IMR-90 (cell line): ENCODE results near the gene ATXN1. TPM values are rescaled to one million over a fixed set of nuclear protein-coding genes. Genes with fewer than 3 reads are reported as not detected.
A peak's percentile ranks its signal among the peaks of the same experiment; 100 is the strongest.

Experiments
- ATAC-seq: fragments of 200-7000 bp; cut with Tn5 transposase; 2 replicates; pipeline ENCODE4 v1.9.1; 2020; ENCODE audit warnings: low read depth, mild to moderate bottlenecking, moderate library complexity
- BruUV-seq: library from RNA; stranded (reverse); fragments of 400-500 nt; replicated peaks from 2 replicates; lab custom pipeline; 2021; lab: Mats Ljungman, UMichigan
- CTCF ChIA-PET: fragments of 300-600 bp; formaldehyde crosslinking; extraction: SDS; loops from one replicate; lab custom pipeline; 2021; ENCODE audit warnings: antibody characterized with exemption; lab: Yijun Ruan, JAX
- POLR2A ChIA-PET: fragments of 300-600 bp; sonication (Branson Sonifier 250); formaldehyde crosslinking; loops from one replicate; lab custom pipeline; 2022; ENCODE audit warnings: antibody characterized with exemption; ENCODE audit not compliant: unreplicated experiment; lab: Charles Lee
- DNase-seq: peaks from one replicate; pipeline ENCODE4 v3.0.0; 2013
- H2AFZ ChIP-seq: replicated peaks from 2 replicates; pipeline ENCODE3; 2013; ENCODE audit warnings: low read length, mild to moderate bottlenecking; ENCODE audit not compliant: poor library complexity
- H2AK5ac ChIP-seq: 2 replicates; pipeline ENCODE4 v1.6.1; 2013; ENCODE audit warnings: low read depth, low read length, inconsistent platforms
- H2AK9ac ChIP-seq: replicated peaks from 2 replicates; pipeline ENCODE3; 2013; ENCODE audit warnings: mild to moderate bottlenecking, low read depth, low read length, moderate library complexity; ENCODE audit not compliant: poor library complexity
- H2BK120ac ChIP-seq: 2 replicates; pipeline ENCODE4 v1.6.1; 2013; ENCODE audit warnings: low read depth, low read length, inconsistent platforms
- H2BK15ac ChIP-seq: 3 replicates; pipeline ENCODE4 v1.6.1; 2013; ENCODE audit warnings: low read depth, low read length, inconsistent platforms
- H2BK20ac ChIP-seq: 2 replicates; pipeline ENCODE4 v1.6.1; 2013; ENCODE audit warnings: low read depth, mild to moderate bottlenecking, inconsistent platforms, low read length, moderate library complexity
- H2BK5ac ChIP-seq: 2 replicates; pipeline ENCODE4 v1.6.1; 2013; ENCODE audit warnings: mild to moderate bottlenecking, low read depth, low read length, inconsistent platforms; ENCODE audit not compliant: poor library complexity, severe bottlenecking
- H3K14ac ChIP-seq: replicated peaks from 2 replicates; pipeline ENCODE4 v1.6.1; 2013; ENCODE audit warnings: low read depth, low read length, inconsistent platforms
- H3K18ac ChIP-seq: 2 replicates; pipeline ENCODE4 v1.6.1; 2013; ENCODE audit warnings: low read depth, low read length, control low read depth
- H3K23ac ChIP-seq: 2 replicates; pipeline ENCODE4 v1.6.1; 2013; ENCODE audit warnings: low read depth, low read length, inconsistent platforms
- H3K27ac ChIP-seq: 2 replicates; pipeline ENCODE4 v1.5.1; 2013; ENCODE audit warnings: mild to moderate bottlenecking, control low read depth, low read length; ENCODE audit not compliant: insufficient read depth
- H3K27me3 ChIP-seq: 2 replicates; pipeline ENCODE4 v1.6.1; 2013; ENCODE audit warnings: low read length; ENCODE audit not compliant: control insufficient read depth, insufficient read depth
- H3K36me3 ChIP-seq: 2 replicates; pipeline ENCODE4 v1.6.1; 2013; ENCODE audit warnings: low read length, mixed read lengths; ENCODE audit not compliant: control insufficient read depth, insufficient read depth
- H3K4ac ChIP-seq: 2 replicates; pipeline ENCODE4 v1.6.1; 2013; ENCODE audit warnings: low read depth, low read length, inconsistent platforms
- H3K4me1 ChIP-seq: 2 replicates; pipeline ENCODE4 v1.6.1; 2013; ENCODE audit warnings: low read length, mixed read lengths; ENCODE audit not compliant: control insufficient read depth, insufficient read depth
- H3K4me2 ChIP-seq: 2 replicates; pipeline ENCODE4 v1.6.1; 2013; ENCODE audit warnings: low read depth, mild to moderate bottlenecking, control low read depth, low read length, moderate library complexity
- H3K4me3 ChIP-seq: 2 replicates; pipeline ENCODE4 v1.5.1; 2013; ENCODE audit warnings: low read depth, mild to moderate bottlenecking, control low read depth, low read length, moderate library complexity; ENCODE audit not compliant: insufficient read depth
- H3K56ac ChIP-seq: 2 replicates; pipeline ENCODE4 v1.6.1; 2013; ENCODE audit warnings: low read length, inconsistent platforms; ENCODE audit not compliant: insufficient read depth; ENCODE audit errors: extremely low read depth
- H3K79me1 ChIP-seq, 2 experiments: 2 replicates each; pipeline ENCODE4 v1.6.1; 2013; ENCODE audit warnings: low read length in 2 of 2, inconsistent platforms in 1 of 2, low read depth in 1 of 2
- H3K9ac ChIP-seq: 2 replicates; pipeline ENCODE4 v1.6.1; 2013; ENCODE audit warnings: low read depth, low read length, control low read depth
- H3K9me1 ChIP-seq: 2 replicates; pipeline ENCODE4 v1.6.1; 2013; ENCODE audit warnings: low read length, inconsistent platforms; ENCODE audit not compliant: insufficient read depth
- H3K9me3 ChIP-seq: 2 replicates; pipeline ENCODE4 v1.6.1; 2013; ENCODE audit warnings: low read length; ENCODE audit not compliant: control insufficient read depth, insufficient read depth
- H4K20me1 ChIP-seq: 2 replicates; pipeline ENCODE4 v1.6.1; 2013; ENCODE audit warnings: low read length, inconsistent platforms; ENCODE audit not compliant: insufficient read depth
- H4K5ac ChIP-seq: 2 replicates; pipeline ENCODE4 v1.6.1; 2013; ENCODE audit warnings: mild to moderate bottlenecking, low read depth, low read length, control low read depth
- H4K8ac ChIP-seq, 2 experiments: 2 replicates each; pipeline ENCODE4 v1.6.1; 2013; ENCODE audit warnings: low read depth in 2 of 2, low read length in 2 of 2, control low read depth in 1 of 2, inconsistent platforms in 1 of 2
- H4K91ac ChIP-seq: 2 replicates; pipeline ENCODE4 v1.6.1; 2013; ENCODE audit warnings: low read depth, low read length, inconsistent platforms; ENCODE audit not compliant: insufficient read depth
- BHLHE40 ChIP-seq: fragments of 150-350 bp; IDR thresholded peaks from 2 replicates; pipeline ENCODE4 v1.6.1; 2016; ENCODE audit warnings: mild to moderate bottlenecking, low read depth, low read length
- CEBPB ChIP-seq: IDR thresholded peaks from 2 replicates; pipeline ENCODE4 v1.6.1; 2012; ENCODE audit warnings: low read depth, low read length, improper control_type of control experiment
- CHD1 ChIP-seq: IDR thresholded peaks from 2 replicates; pipeline ENCODE4 v1.6.1; 2012; ENCODE audit warnings: low read depth, low read length, improper control_type of control experiment
- CTCF ChIP-seq: conservative IDR thresholded peaks from 2 replicates; pipeline ENCODE4 v1.5.1; 2012; ENCODE audit warnings: mild to moderate bottlenecking, low read depth, low read length, improper control_type of control experiment
- FOS ChIP-seq: fragments of 150-350 bp; IDR thresholded peaks from 2 replicates; pipeline ENCODE4 v1.6.1; 2016; ENCODE audit warnings: low read depth, low read length
- MAFK ChIP-seq: IDR thresholded peaks from 2 replicates; pipeline ENCODE4 v1.6.1; 2012; ENCODE audit warnings: low read depth, low read length, improper control_type of control experiment
- MAZ ChIP-seq: IDR thresholded peaks from 2 replicates; pipeline ENCODE4 v1.6.1; 2012; ENCODE audit warnings: low read depth, mild to moderate bottlenecking, low read length, improper control_type of control experiment, moderate library complexity, borderline replicate concordance
- NFE2L2 ChIP-seq: fragments of 150-350 bp; IDR thresholded peaks from 2 replicates; pipeline ENCODE4 v1.6.1; 2016; ENCODE audit warnings: low read depth, mild to moderate bottlenecking, low read length
- POLR2A ChIP-seq: IDR thresholded peaks from 2 replicates; pipeline ENCODE4 v1.6.1; 2012; ENCODE audit warnings: mild to moderate bottlenecking, low read depth, low read length
- RAD21 ChIP-seq: IDR thresholded peaks from 2 replicates; pipeline ENCODE4 v1.6.1; 2012; ENCODE audit warnings: low read length, improper control_type of control experiment
- RCOR1 ChIP-seq: IDR thresholded peaks from 2 replicates; pipeline ENCODE4 v1.6.1; 2012; ENCODE audit warnings: mild to moderate bottlenecking, low read length, improper control_type of control experiment; ENCODE audit not compliant: insufficient replicate concordance
- SMC3 ChIP-seq: fragments of 150-350 bp; IDR thresholded peaks from 2 replicates; pipeline ENCODE4 v1.6.1; 2016; ENCODE audit warnings: low read depth, mild to moderate bottlenecking, antibody characterized with exemption, low read length, moderate library complexity
- WGBS, 2 experiments: methylation state at CpG; one replicate each; pipeline versions ENCODE4 v1.1.5 to v1.1.7; 2013; ENCODE audit warnings: missing lambda C conversion rate in 2 of 2; ENCODE audit not compliant: insufficient read length in 1 of 2; ENCODE audit errors: extremely low coverage in 2 of 2; 5-methylcytosine and 5-hydroxymethylcytosine counted together
- dilution Hi-C: fragments of 300-500 bp; cut with HindIII; formaldehyde crosslinking; loops from one replicate; pipeline ENCODE4 v1.14.3; 2018; ENCODE audit warnings: low sequenced_read_pairs; ENCODE audit not compliant: unreplicated experiment
- in situ Hi-C: fragments of 300-500 bp; cut with MboI; formaldehyde crosslinking; loops from 3 replicates; pipeline ENCODE4 v1.14.3; 2019; ENCODE audit warnings: low sequenced_read_pairs, inconsistent platforms, mixed read lengths
- intact Hi-C: fragments of 100-400 bp; cut with micrococcal nuclease; formaldehyde crosslinking; loops from 2 replicates; pipeline ENCODE4 v1.10.0; 2022
- polyA plus RNA-seq, 3 experiments: library from polyadenylated mRNA; depleted of rRNA; stranded (reverse); fragments of >200 nt; gene quantifications; 2 replicates each; pipeline ENCODE4 v1.2.3, GENCODE V29; 2012; ENCODE audit warnings: low replicate concordance in 1 of 3
- total RNA-seq: library from RNA; depleted of rRNA; stranded (reverse); fragments of >200 nt; gene quantifications from 2 replicates; pipeline ENCODE4 v1.2.3, GENCODE V29; 2012
- TF ChIP-seq, protein P1 (sequence below): fragments of 150-350 bp; IDR thresholded peaks from 2 replicates; pipeline ENCODE4 v1.6.1; 2016; ENCODE audit warnings: low read depth, mild to moderate bottlenecking, low read length, moderate library complexity, borderline replicate concordance

Gene ATXN1
- total and polyA plus RNA-seq, 2 of the 4 experiments (the other 2 are of a cell fraction), result 7.3 to 11.1 TPM

GRCh38 chr6:16768477-16768830, 7.2 kb upstream of the ATXN1 start:
- H2BK5ac ChIP-seq, result peak overlapping the region; percentile 93
- WGBS, 2 experiments, result 33% methylated on average over 1 of the region's 3 CpGs; no CpG with 5 or more reads in 1 of the 2 experiments
- H2AFZ ChIP-seq, result no peak overlapping the region
- CTCF ChIA-PET, result interaction anchor here (0.9 to 1.2 kb wide), 2 partner anchors 175 to 318 kb away, joined by 3 to 4 read pairs; no protein-coding TSS in a partner anchor
- TF ChIP-seq RCOR1, result no peak
- TF ChIP-seq CTCF, result no peak
- no peak for TF ChIP-seq MAFK
- no peak for TF ChIP-seq FOS
- no peak for TF ChIP-seq POLR2A
- no peak for TF ChIP-seq CEBPB
- TF ChIP-seq SMC3, result no peak
- no peak for TF ChIP-seq CHD1
- TF ChIP-seq, protein P1, sequence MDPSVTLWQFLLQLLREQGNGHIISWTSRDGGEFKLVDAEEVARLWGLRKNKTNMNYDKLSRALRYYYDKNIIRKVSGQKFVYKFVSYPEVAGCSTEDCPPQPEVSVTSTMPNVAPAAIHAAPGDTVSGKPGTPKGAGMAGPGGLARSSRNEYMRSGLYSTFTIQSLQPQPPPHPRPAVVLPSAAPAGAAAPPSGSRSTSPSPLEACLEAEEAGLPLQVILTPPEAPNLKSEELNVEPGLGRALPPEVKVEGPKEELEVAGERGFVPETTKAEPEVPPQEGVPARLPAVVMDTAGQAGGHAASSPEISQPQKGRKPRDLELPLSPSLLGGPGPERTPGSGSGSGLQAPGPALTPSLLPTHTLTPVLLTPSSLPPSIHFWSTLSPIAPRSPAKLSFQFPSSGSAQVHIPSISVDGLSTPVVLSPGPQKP, result no peak
- TF ChIP-seq MAZ, result no peak
- TF ChIP-seq RAD21, result no peak
- no peak for TF ChIP-seq NFE2L2
- TF ChIP-seq BHLHE40, result no peak
- H4K5ac ChIP-seq, result peak overlapping the region; percentile 23
- in situ Hi-C loops (loop anchor here (5.0 to 10.0 kb wide), 2 partner anchors 319 to 364 kb away; no protein-coding TSS in a partner anchor), dilution Hi-C loops (no loop called here), intact Hi-C loops (loop anchor here (5.0 kb wide), 1 partner anchor 179 kb away; no protein-coding TSS in a partner anchor)
- H3K9ac ChIP-seq, result peak overlapping the region; percentile 48
- H2BK20ac ChIP-seq, result peak overlapping the region; percentile 55
- no peaks in the 10 kb centered on the region for H3K9me3 ChIP-seq
- DNase-seq (no peak), ATAC-seq (no peak)
- no peak overlapping the region for H3K4me2 ChIP-seq
- H2AK5ac ChIP-seq, result peak overlapping the region; percentile 20; the same call in 1 of the 2 replicates
- H3K56ac ChIP-seq, result no peak overlapping the region; the same call in 1 of the 2 replicates
- POLR2A ChIA-PET, result interaction anchor here (0.5 kb wide), 1 partner anchor 264 kb away, joined by 3 read pairs; no protein-coding TSS in a partner anchor
- peak overlapping the region; percentile 92; the same call in 2 of the 3 replicates for H2BK15ac ChIP-seq
- H3K36me3 ChIP-seq, result no peaks in the 10 kb centered on the region
- H3K27me3 ChIP-seq, result no peaks in the 10 kb centered on the region
- peak overlapping the region; percentile 91 for H2BK120ac ChIP-seq
- H3K79me1 ChIP-seq, result 0 out of 4 replicates have a peak, but pooled peaks cover 0 to 4% of the 10 kb centered on the region in 2 experiments
- H4K8ac ChIP-seq, result peak overlapping the region; percentile 47 to 58; a peak in 3 of 4 replicates
- H3K9me1 ChIP-seq, result peaks cover 12% of the 10 kb centered on the region
- H4K91ac ChIP-seq, result peak overlapping the region; percentile 69
- H3K27ac ChIP-seq, result peak overlapping the region; percentile 79
- peak overlapping the region; percentile 33; the same call in 1 of the 2 replicates for H3K23ac ChIP-seq
- peak overlapping the region; percentile 73 for H3K18ac ChIP-seq
- peaks cover 24% of the 10 kb centered on the region for H3K4me1 ChIP-seq
- peak overlapping the region; percentile 64 for H3K4ac ChIP-seq
- H3K14ac ChIP-seq, result peak overlapping the region; percentile 39
- BruUV-seq, result no TSS peak
- no peak overlapping the region for H3K4me3 ChIP-seq
- H2AK9ac ChIP-seq, result no peak overlapping the region
- H4K20me1 ChIP-seq, result no peaks in the 10 kb centered on the region
